HG02610 (cell line): Measurements from ENCODE around the gene RESP18.
"Not testable (repeated sequence)": the region's sequence is repeated elsewhere in the genome, so short reads cannot be mapped to it uniquely, and the experiment has no call there.

ENCODE experiments used
- ATAC-seq: cut with Tn5 transposase; IDR thresholded peaks from one replicate; pipeline ENCODE4 v1.9.1; 2021; ENCODE audit warnings: mild to moderate bottlenecking, moderate library complexity; ENCODE audit not compliant: unreplicated experiment

Gene RESP18

DNA sequence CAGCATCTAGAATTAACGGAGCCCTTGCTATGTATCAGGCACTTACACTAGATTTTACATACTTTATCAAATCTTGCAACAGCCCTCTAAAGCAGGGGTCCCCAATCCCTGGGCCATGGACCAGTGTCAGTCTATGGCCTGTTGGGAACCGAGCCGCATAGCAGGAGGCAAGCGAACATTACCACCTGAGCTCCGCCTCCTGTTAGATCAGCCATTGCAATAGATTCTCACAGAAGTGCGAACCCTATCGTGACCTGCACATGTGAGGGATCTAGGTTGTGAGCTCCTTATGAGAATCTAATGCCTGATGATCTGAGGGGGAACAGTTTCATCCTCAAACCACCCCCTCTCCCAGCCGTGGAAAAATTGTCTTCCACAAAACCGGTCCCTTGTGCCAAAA is 39.9 kb downstream of the RESP18 start:
- ATAC-seq = no peak

DNA sequence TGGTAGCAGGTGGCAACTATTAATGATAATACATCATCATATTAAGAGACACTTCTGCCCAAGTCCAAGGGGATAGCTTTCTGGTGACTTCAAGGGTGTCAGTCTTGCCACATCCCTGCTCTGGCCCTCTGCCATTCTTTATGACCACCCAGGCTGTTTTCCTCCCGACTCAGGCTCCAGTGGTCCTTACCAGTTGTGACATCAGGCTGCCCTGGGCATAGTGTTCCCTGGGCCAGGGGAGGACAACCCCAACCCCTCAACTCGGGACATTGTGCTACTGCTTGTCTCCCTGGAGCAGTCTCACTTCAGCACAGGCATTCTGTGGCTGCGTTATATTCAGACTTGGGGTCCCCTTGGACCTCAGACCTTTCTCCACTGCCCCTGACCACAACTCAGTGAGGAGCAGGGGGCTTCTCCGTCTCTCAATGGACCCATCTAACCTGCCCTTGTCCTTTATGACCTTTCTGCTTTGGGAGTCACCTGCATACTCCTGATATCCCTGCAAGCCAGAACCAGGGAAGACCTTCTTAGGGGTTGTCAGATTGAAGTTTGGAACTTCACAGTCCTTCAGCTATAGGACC is 40.5 kb downstream of the RESP18 start:
- no peak for ATAC-seq

DNA sequence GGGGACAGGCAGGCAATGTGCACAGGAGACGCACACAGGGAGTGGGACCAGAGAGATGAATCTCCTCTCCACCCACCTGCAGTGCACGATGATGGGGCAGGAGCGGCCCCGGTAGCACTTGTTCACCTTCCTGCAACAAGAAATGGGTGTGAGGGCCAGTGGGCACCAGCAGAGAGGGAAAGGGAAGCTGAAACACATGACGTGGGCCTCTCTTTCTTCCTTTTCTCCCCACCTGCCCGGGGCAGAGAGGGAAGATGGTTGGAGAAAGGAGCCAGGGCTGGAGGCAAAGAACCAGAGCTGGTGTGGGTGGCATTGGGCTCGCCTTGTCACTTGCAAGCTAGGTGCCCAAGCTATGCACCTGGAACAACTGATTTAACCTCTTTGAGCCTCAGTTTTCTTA is 41.1 kb downstream of the RESP18 start:
- ATAC-seq = no peak

DNA sequence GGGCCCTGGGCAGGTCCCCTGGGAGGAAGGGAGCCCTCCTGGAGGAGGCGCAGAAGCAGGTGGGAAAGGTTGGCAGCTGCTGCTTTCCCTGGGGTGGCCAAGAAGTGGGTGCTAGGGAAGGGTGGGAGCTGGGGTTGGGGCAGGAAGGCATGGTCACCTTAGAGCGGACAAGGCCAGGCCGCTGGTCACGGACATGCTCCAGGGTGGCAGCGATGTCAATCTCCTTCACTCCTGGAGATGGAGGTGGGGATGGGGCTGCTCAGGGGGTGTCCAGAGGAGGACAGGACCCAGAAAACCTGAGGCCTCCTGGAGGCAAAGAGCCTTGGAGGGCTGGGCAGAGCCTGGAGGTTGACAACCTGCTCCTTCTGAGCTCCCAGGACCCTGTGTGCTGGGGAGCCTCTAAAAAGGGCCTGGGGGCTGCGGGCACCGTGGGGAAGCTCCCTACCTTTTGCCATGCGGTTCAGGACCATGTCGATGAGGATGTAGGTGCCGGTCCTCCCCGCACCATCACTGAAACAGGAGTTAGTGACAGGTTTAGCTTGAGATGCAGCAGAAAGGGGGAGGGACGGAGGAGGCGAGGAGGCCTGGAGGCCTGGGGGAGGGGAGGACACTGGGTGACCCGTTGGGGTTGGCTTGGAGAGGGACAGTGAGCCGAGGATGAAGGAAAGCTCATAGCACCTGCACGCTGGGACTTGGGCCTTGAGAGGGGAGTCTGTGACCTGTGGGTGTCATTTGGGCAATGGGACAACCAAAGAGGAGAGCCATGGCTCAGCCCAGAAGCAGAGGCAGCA is 42.0 kb downstream of the RESP18 start:
- no peak for ATAC-seq

- ATAC-seq = no peak
Measured at GRCh38 chr2:219289537-219290361, 42.8 kb downstream of the RESP18 start.

DNA sequence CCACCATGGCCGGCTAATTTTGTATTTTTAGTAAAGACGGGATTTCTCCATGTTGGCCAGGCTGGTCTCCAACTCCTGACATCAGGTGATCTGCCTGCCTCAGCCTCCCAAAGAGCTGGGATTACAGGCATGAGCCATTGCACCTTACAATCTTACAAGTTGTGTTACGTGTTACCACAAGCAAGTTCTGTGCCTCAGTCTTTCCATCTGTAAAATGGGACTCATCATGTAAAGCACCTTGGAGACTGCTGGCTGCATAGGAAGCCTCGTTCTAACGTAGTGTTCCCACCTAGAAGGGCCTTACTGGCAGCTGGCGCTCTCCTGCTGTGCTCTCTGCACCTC is 43.4 kb downstream of the RESP18 start:
- no peak for ATAC-seq

GRCh38 chr2:219287580-219288265 is 44.8 kb downstream of the RESP18 start:
- no peak for ATAC-seq

DNA sequence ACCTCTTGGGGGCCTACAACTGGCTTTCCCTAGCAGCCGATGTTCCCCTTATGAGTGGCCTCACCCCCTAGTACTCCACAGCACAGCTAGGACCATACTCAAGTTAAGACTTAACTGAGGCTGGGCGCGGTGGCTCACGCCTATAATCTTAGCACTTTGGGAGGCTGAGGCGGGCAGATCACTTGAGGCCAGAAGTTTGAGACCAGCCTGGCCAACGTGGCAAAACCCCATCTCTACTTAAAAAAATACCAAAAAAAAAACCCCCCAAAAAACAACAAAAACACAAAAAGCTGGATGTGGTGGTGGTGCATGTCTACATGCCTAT is 45.5 kb downstream of the RESP18 start:
- ATAC-seq = not testable (repeated sequence)

GRCh38 chr2:219286436-219287115 is 46.0 kb downstream of the RESP18 start:
- ATAC-seq = no peak

GRCh38 chr2:219285894-219286425 is 46.6 kb downstream of the RESP18 start:
- ATAC-seq = no peak

- ATAC-seq = no peak
Measured at GRCh38 chr2:219285373-219285735, 47.2 kb downstream of the RESP18 start.

GRCh38 chr2:219284501-219285372 is 47.8 kb downstream of the RESP18 start:
- no peak for ATAC-seq

- ATAC-seq = no peak
Measured at GRCh38 chr2:219282943-219283581, 49.5 kb downstream of the RESP18 start.

- no peak for ATAC-seq
Measured at GRCh38 chr2:219282375-219282774, 50.2 kb downstream of the RESP18 start.

DNA sequence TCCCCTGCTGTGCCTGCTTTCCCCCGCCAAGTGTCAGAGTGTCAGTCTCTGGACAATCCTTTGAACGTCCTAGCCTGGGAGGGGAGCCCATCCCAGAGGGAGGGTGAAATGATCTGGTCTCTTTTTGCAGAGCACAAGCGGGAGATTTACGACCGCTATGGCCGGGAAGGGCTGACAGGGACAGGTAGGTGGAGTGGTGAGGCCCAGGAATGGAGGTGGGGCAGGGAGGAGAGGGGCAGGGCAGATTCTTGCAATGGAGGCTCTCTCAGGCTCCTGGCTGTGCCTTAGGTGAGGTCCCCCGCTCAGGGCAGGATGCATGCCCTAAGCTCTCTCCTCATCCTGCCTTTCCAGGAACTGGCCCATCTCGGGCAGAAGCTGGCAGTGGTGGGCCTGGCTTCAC is 51.0 kb downstream of the RESP18 start:
- no peak for ATAC-seq

- ATAC-seq = no peak
Measured at GRCh38 chr2:219280651-219281050, 51.9 kb downstream of the RESP18 start.

DNA sequence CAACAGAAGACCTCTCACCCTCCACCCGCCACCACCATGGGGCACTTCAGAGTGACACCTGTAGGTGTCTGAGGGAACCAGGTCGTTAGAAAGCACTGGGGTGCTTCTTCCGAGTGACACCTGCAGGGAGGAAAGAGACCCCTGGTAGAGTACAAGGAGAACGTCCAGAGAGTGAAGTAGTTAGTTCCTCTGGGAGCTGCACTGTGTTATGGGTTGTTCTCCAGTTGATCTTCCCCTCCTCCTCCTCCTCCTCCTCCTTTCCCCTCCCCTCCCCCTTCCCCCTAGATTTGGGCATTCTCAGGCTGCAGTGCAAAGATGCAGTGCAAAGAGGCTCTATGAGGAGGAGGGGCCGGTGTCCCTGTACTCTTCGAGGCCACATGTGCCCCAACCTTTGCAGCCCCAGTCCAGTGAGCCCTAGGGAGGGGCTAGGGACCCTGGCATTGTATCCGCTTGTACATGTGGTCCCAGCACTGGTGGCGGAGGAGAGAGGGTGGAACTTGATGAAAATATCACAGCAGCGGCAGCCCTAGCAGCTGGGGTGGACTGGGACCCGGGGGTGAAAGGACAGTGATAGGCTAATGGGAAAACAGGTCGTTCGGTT is 52.5 kb downstream of the RESP18 start:
- ATAC-seq = no peak

GRCh38 chr2:219279151-219279915 is 53.2 kb downstream of the RESP18 start, which contains the start of gene DNAJB2:
Gene DNAJB2 (plus strand): TSS chr2:219279366. CDS start chr2:219279834, 468 bp downstream.
- ATAC-seq = peak; percentile 85
